Vagina (tissue), 2 donors: ENCODE data around the gene SERPINA3.

ENCODE experiments used
- CTCF ChIP-seq, 3 experiments: fragments of 450-650 bp in 2 of 3; fragments of 200-600 bp in 1 of 3; sonication (generic) in 1 of 3; IDR thresholded peaks; one replicate each; pipeline ENCODE4 v1.5.1; 2017 to 2019; ENCODE audit warnings: antibody characterized with exemption in 3 of 3, mild to moderate bottlenecking in 2 of 3, moderate library complexity in 2 of 3
- POLR2A ChIP-seq, 2 donors: fragments of 450-650 bp; IDR thresholded peaks; one replicate each; pipeline ENCODE4 v1.6.1; 2017; ENCODE audit warnings: antibody characterized with exemption in 2 of 2, mild to moderate bottlenecking in 2 of 2, moderate library complexity in 2 of 2

GRCh38 chr14:94584591-94585280 lies 27.5 kb upstream of the SERPINA3 start:
- TF ChIP-seq CTCF (IDR thresholded peaks at IDR 0.05) (no peak), POLR2A (IDR thresholded peaks at IDR 0.05) (no peak)
